CD4-positive, alpha-beta T cell treated with Interleukin-4 for 1 hour (primary cell): ENCODE results near the gene ERVW-1.
"Not testable (repeated sequence)": the region's sequence is repeated elsewhere in the genome, so short reads cannot be mapped to it uniquely, and the experiment has no call there.

ENCODE experiments used
- DNase-seq, 2 donors: peaks; one replicate each; pipeline ENCODE4 v3.0.0-alpha.2; 2020 to 2022

Gene ERVW-1

GRCh38 chr7:92477681-92478080 lies at the start of gene ERVW-1:
TSS of gene ERVW-1 (minus strand) at chr7:92477946. CDS start at chr7:92470381, 7,565 bp downstream.
- DNase-seq: not testable (repeated sequence)

- DNase-seq: no peak
Measured at GRCh38 chr7:92523110-92523509, 45.4 kb upstream of the ERVW-1 start.

- DNase-seq: no peak
Measured at GRCh38 chr7:92520024-92520423, 42.3 kb upstream of the ERVW-1 start.

- DNase-seq: no peak
Measured at GRCh38 chr7:92517631-92518030, 39.9 kb upstream of the ERVW-1 start.

- no peak for DNase-seq
Measured at GRCh38 chr7:92513167-92513902, 35.6 kb upstream of the ERVW-1 start.

- no peak for DNase-seq
Measured at GRCh38 chr7:92508946-92509345, 31.2 kb upstream of the ERVW-1 start.

- DNase-seq: no peak
Measured at GRCh38 chr7:92506363-92506762, 28.6 kb upstream of the ERVW-1 start.

- DNase-seq: no peak
Measured at GRCh38 chr7:92504563-92504962, 26.8 kb upstream of the ERVW-1 start.

- DNase-seq: no peak
Measured at GRCh38 chr7:92503767-92504166, 26.0 kb upstream of the ERVW-1 start.

GRCh38 chr7:92498557-92498956 lies 20.8 kb upstream of the ERVW-1 start:
- DNase-seq: no peak

GRCh38 chr7:92496876-92497275 lies 19.1 kb upstream of the ERVW-1 start:
- DNase-seq: no peak

GRCh38 chr7:92489634-92490033 lies 11.9 kb upstream of the ERVW-1 start:
- no peak for DNase-seq

- DNase-seq: no peak
Measured at GRCh38 chr7:92487804-92488203, 10.1 kb upstream of the ERVW-1 start.

GRCh38 chr7:92485974-92486373 lies 8.2 kb upstream of the ERVW-1 start:
- no peak for DNase-seq

- no peak for DNase-seq
Measured at GRCh38 chr7:92485267-92485892, 7.6 kb upstream of the ERVW-1 start.

GRCh38 chr7:92484226-92484625 lies 6.5 kb upstream of the ERVW-1 start:
- DNase-seq: not testable (repeated sequence)

GRCh38 chr7:92483624-92484023 lies 5.9 kb upstream of the ERVW-1 start:
- not testable (repeated sequence) for DNase-seq

GRCh38 chr7:92479146-92479545 lies 1.4 kb upstream of the ERVW-1 start:
- DNase-seq: not testable (repeated sequence)

GRCh38 chr7:92478711-92479110 lies 965 bp upstream of the ERVW-1 start:
- DNase-seq: no peak

GRCh38 chr7:92478095-92478494 lies 349 bp upstream of the ERVW-1 start:
- DNase-seq: no peak

- not testable (repeated sequence) for DNase-seq
Measured at GRCh38 chr7:92475851-92476590, 1.7 kb downstream of the ERVW-1 start.

- DNase-seq: not testable (repeated sequence)
Measured at GRCh38 chr7:92475261-92475770, 2.4 kb downstream of the ERVW-1 start.

GRCh38 chr7:92473989-92474388 lies 3.8 kb downstream of the ERVW-1 start:
- not testable (repeated sequence) for DNase-seq

- not testable (repeated sequence) for DNase-seq
Measured at GRCh38 chr7:92468589-92468988, 9.2 kb downstream of the ERVW-1 start.
